CD14-positive monocyte (primary cell): ENCODE results near the gene RERE. TPM values are rescaled to one million over a fixed set of nuclear protein-coding genes. Genes with fewer than 3 reads are reported as not detected.
A peak's percentile ranks its signal among the peaks of the same experiment; 100 is the strongest.

Experiments
- DNase-seq, 3 donors: peaks; one replicate each; pipeline ENCODE4 v3.0.0-alpha.2; 2011 to 2022
- H2AFZ ChIP-seq: 2 replicates; pipeline ENCODE4 v1.6.0; 2012; ENCODE audit warnings: mild to moderate bottlenecking, low read depth, low read length, inconsistent platforms; ENCODE audit not compliant: insufficient read depth, poor library complexity, severe bottlenecking
- H3K27ac ChIP-seq, 2 donors: 1 replicate in 1 of 2; 2 replicates in 1 of 2; pipeline ENCODE4 v1.5.1; 2012 to 2013; ENCODE audit warnings: low read length in 2 of 2, control low read depth in 1 of 2, inconsistent platforms in 1 of 2, low read depth in 1 of 2, mild to moderate bottlenecking in 1 of 2
- H3K27me3 ChIP-seq, 2 donors: one replicate each; pipeline versions ENCODE4 v1.6.0 to v1.6.1; 2011 to 2013; ENCODE audit warnings: low read length in 2 of 2; ENCODE audit not compliant: control insufficient read depth in 2 of 2, insufficient read depth in 2 of 2
- H3K36me3 ChIP-seq, 2 donors: replicated peaks in 1 of 2; 1 replicate in 1 of 2; 2 replicates in 1 of 2; pipeline versions ENCODE4 v1.5.1 to v1.6.1; 2012 to 2013; ENCODE audit warnings: low read length in 2 of 2, control low read depth in 1 of 2, inconsistent platforms in 1 of 2, mild to moderate bottlenecking in 1 of 2; ENCODE audit not compliant: insufficient read depth in 2 of 2, control insufficient read depth in 1 of 2
- H3K4me1 ChIP-seq, 2 donors: 1 replicate in 1 of 2; 2 replicates in 1 of 2; pipeline versions ENCODE4 v1.5.1 to v1.6.1; 2012 to 2013; ENCODE audit warnings: low read length in 2 of 2, control low read depth in 1 of 2, inconsistent platforms in 1 of 2, mild to moderate bottlenecking in 1 of 2, moderate library complexity in 1 of 2; ENCODE audit not compliant: insufficient read depth in 2 of 2, control insufficient read depth in 1 of 2
- H3K4me2 ChIP-seq: replicated peaks from 2 replicates; pipeline ENCODE3; 2012; ENCODE audit warnings: low read length, moderate library complexity, mild to moderate bottlenecking; ENCODE audit not compliant: poor library complexity, severe bottlenecking; ENCODE audit errors: extremely low read depth
- H3K4me3 ChIP-seq, 3 experiments: fragments of 200-600 bp in 1 of 3; sonication (generic) in 1 of 3; replicated peaks in 1 of 3; 1 replicate in 2 of 3; 2 replicates in 1 of 3; pipeline ENCODE4 v1.5.1; 2011 to 2013; ENCODE audit warnings: low read length in 3 of 3, mild to moderate bottlenecking in 3 of 3, control low read depth in 2 of 3, low read depth in 2 of 3, inconsistent platforms in 1 of 3, moderate library complexity in 1 of 3
- H3K79me2 ChIP-seq: 2 replicates; pipeline ENCODE4 v1.6.0; 2012; ENCODE audit warnings: mild to moderate bottlenecking, control low read depth, inconsistent platforms, low read length, moderate library complexity; ENCODE audit not compliant: insufficient read depth
- H3K9ac ChIP-seq: 2 replicates; pipeline ENCODE4 v1.6.0; 2017; ENCODE audit warnings: low read length, mild to moderate bottlenecking; ENCODE audit not compliant: insufficient read depth, poor library complexity, severe bottlenecking
- H3K9me3 ChIP-seq, 2 donors: replicated peaks in 1 of 2; 1 replicate in 1 of 2; 2 replicates in 1 of 2; pipeline versions ENCODE4 v1.5.1 to v1.6.1; 2012 to 2013; ENCODE audit warnings: low read length in 2 of 2, control low read depth in 1 of 2; ENCODE audit not compliant: control insufficient read depth in 1 of 2, insufficient read depth in 1 of 2
- H4K20me1 ChIP-seq: 2 replicates; pipeline ENCODE4 v1.6.0; 2012; ENCODE audit warnings: mild to moderate bottlenecking, low read length, control low read depth, moderate library complexity; ENCODE audit not compliant: insufficient read depth
- H3K27ac Mint-ChIP-seq, 7 donors: one replicate each; pipeline ENCODE4 v1.8.0; 2020; ENCODE audit warnings: mild to moderate bottlenecking in 7 of 7, mixed read lengths in 7 of 7, moderate library complexity in 6 of 7, inconsistent platforms in 2 of 7
- H3K27me3 Mint-ChIP-seq, 3 donors: one replicate each; pipeline ENCODE4 v1.8.0; 2021 to 2022; ENCODE audit warnings: low read depth in 3 of 3, mild to moderate bottlenecking in 3 of 3, mixed read lengths in 3 of 3, moderate library complexity in 3 of 3, inconsistent platforms in 1 of 3
- H3K36me3 Mint-ChIP-seq, 2 donors: one replicate each; pipeline ENCODE4 v1.8.0; 2020; ENCODE audit warnings: mixed read lengths in 2 of 2, inconsistent platforms in 1 of 2, mild to moderate bottlenecking in 1 of 2
- H3K4me1 Mint-ChIP-seq: one replicate; pipeline ENCODE4 v1.8.0; 2020; ENCODE audit warnings: mild to moderate bottlenecking, mixed read lengths
- H3K4me3 Mint-ChIP-seq, 2 donors: one replicate each; pipeline ENCODE4 v1.8.0; 2020; ENCODE audit warnings: mild to moderate bottlenecking in 2 of 2, mixed read lengths in 2 of 2, moderate library complexity in 1 of 2
- H3K9me3 Mint-ChIP-seq, 7 donors: one replicate each; pipeline ENCODE4 v1.8.0; 2020 to 2022; ENCODE audit warnings: mixed read lengths in 7 of 7, mild to moderate bottlenecking in 6 of 7, moderate library complexity in 6 of 7, inconsistent platforms in 2 of 7
- WGBS: methylation state at CpG from one replicate; pipeline ENCODE4 v1.1.5; 2013; ENCODE audit warnings: missing lambda C conversion rate; ENCODE audit not compliant: insufficient coverage; 5-methylcytosine and 5-hydroxymethylcytosine counted together
- intact Hi-C, 2 donors: fragments of 100-400 bp; cut with micrococcal nuclease; formaldehyde crosslinking; loops; one replicate each; pipeline versions ENCODE4 v1.15.0 to v1.15.1; 2023
- polyA plus RNA-seq, 3 donors: library from polyadenylated mRNA; depleted of rRNA in 1 of 3; unstranded in 2 of 3; stranded (reverse) in 1 of 3; fragments of 300-500 nt in 2 of 3; fragments of >200 nt in 1 of 3; fragmentation: Illumina TruSeq in 2 of 3; gene quantifications; 1 replicate in 2 of 3; 2 replicates in 1 of 3; pipeline ENCODE4 v1.2.3, GENCODE V29; 2012 to 2021
- TF ChIP-seq, protein P1 (sequence below): fragments of 200-600 bp; IDR thresholded peaks from one replicate; pipeline ENCODE4 v1.8.0; 2022; ENCODE audit warnings: antibody characterized with exemption, mild to moderate bottlenecking

Gene RERE
- polyA plus RNA-seq, 3 donors, result 1.2 to 19.4 (median 3.8) TPM

DNA sequence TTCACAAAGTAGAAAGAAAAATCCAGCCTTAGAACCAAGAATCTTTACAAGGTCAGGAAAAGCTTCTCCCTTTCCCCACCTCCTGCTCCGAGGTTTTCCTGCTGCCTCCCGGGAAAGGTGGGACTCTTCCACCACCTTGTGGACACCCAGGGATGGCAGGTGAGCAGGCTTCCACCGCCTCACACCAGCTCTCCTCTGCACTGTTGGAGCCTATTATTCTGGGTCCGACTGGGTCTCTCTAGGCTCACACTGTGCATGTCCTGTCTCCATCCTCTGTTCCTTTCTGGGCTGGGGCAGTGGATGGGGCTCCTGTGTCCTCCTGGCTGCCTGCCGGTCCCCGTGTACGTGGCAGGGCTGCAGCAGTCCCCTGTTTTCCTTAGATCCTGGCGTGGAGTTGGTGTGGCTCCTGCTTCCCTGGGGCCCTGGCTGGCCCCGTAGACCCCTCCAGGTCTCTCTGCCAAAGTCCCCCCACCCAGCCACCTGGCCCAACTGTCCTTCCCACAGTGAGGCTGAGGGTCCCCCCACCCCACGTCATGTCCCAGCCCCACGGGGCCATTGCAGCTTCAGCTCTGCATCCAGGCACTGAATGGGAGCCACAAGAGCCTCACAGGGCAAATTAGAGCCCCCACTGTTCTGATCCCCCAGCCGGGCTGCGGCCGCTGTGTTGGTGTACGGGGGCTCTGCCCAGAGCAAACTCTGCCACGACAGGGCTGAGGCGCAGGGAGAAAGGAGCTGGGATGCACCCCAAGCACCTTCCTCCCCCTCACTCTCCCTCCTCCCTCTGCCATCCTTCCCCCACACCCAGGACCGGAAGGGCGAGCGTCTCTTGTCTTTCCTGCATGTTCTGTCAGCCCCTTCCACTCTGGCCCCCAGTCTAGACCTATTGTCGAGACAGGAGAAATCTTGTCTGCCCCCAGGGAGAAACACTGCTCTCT, 502.8 kb downstream of the RERE start:
- TF ChIP-seq, protein P1, sequence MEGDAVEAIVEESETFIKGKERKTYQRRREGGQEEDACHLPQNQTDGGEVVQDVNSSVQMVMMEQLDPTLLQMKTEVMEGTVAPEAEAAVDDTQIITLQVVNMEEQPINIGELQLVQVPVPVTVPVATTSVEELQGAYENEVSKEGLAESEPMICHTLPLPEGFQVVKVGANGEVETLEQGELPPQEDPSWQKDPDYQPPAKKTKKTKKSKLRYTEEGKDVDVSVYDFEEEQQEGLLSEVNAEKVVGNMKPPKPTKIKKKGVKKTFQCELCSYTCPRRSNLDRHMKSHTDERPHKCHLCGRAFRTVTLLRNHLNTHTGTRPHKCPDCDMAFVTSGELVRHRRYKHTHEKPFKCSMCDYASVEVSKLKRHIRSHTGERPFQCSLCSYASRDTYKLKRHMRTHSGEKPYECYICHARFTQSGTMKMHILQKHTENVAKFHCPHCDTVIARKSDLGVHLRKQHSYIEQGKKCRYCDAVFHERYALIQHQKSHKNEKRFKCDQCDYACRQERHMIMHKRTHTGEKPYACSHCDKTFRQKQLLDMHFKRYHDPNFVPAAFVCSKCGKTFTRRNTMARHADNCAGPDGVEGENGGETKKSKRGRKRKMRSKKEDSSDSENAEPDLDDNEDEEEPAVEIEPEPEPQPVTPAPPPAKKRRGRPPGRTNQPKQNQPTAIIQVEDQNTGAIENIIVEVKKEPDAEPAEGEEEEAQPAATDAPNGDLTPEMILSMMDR, result peak; percentile 71

DNA sequence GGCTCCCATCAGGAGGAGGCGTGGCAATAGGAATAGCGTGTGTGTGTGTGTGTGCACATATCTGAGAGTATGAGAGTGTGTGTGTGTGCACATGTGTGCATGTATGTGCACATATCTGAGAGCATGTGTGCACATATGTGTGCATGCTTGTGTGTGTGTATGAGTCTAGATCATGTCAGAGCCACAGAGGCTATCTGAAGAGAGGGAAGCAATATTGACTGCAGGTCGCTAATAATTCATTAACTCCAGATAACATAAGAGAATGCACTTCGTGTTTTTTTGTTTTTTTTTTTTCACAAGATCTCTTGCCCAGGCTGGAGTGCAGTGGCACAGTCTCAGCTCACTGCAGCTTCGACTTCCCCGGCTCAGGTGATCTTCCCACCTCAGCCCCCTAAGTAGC, 504.2 kb downstream of the RERE start:
- peaks cover 3 to 39% of the 10 kb centered on the region in 2 donors for H3K27me3 ChIP-seq
- no peak overlapping the region for H3K4me3 ChIP-seq
- H3K9ac ChIP-seq, result no peak overlapping the region
- H3K36me3 Mint-ChIP-seq, result no peaks in the 10 kb centered on the region
- DNase-seq, result no peak
- TF ChIP-seq, protein P1, result no peak
- peaks cover 5 to 8% of the 10 kb centered on the region in 2 donors for H3K4me1 ChIP-seq
- intact Hi-C loops, result loop anchor here in 1 of 2 donors (10.0 kb wide), 1 partner anchor 288 kb away; the partner anchor contains the start of gene ERRFI1
- no peak overlapping the region for H3K27ac Mint-ChIP-seq
- WGBS, result 96% methylated on average over 5 of the region's 6 CpGs
- no peaks in the 10 kb centered on the region for H3K9me3 ChIP-seq
- H3K4me2 ChIP-seq, result no peak overlapping the region
- no peaks in the 10 kb centered on the region for H4K20me1 ChIP-seq
- H3K27ac ChIP-seq, result no peak overlapping the region
- H3K4me1 Mint-ChIP-seq, result peaks cover 13% of the 10 kb centered on the region
- H3K27me3 Mint-ChIP-seq, result peaks cover 27 to 47% (median 38%) of the 10 kb centered on the region in 3 donors
- peaks cover 0 to 9% (median 5%) of the 10 kb centered on the region in 7 donors for H3K9me3 Mint-ChIP-seq
- H2AFZ ChIP-seq, result no peak overlapping the region
- no peaks in the 10 kb centered on the region for H3K36me3 ChIP-seq
- no peak overlapping the region for H3K4me3 Mint-ChIP-seq
- no peaks in the 10 kb centered on the region for H3K79me2 ChIP-seq

More for the DNA sequence above, 502.8 kb downstream of the RERE start:
- Histone ChIP-seq H2AFZ (no peak overlapping the region), H3K9ac (no peak overlapping the region), H3K27ac (no peak overlapping the region), H3K4me1 (peaks cover 10 to 14% of the 10 kb centered on the region in 2 donors), H3K27me3 (peaks cover 3 to 52% of the 10 kb centered on the region in 2 donors), H3K79me2 (no peaks in the 10 kb centered on the region), H4K20me1 (no peaks in the 10 kb centered on the region), H3K4me2 (no peak overlapping the region), H3K36me3 (no peaks in the 10 kb centered on the region), H3K4me3 (no peak overlapping the region), H3K9me3 (no peaks in the 10 kb centered on the region)
- peak; percentile 11 to 27 (median 24) for DNase-seq
- Mint-ChIP-seq H3K4me3 (peak overlapping the region in 1 of 2 donors; percentile 62), H3K4me1 (peaks cover 20% of the 10 kb centered on the region), H3K36me3 (peaks cover 0 to 4% of the 10 kb centered on the region in 2 donors), H3K9me3 (peaks cover 0 to 12% (median 8%) of the 10 kb centered on the region in 7 donors), H3K27me3 (peaks cover 40 to 60% (median 52%) of the 10 kb centered on the region in 3 donors), H3K27ac (no peak overlapping the region)
- WGBS, result 35% methylated on average over 19 of the region's 21 CpGs
- intact Hi-C loops, result loop anchor here in 1 of 2 donors (10.0 kb wide), 1 partner anchor 290 kb away; the partner anchor contains the start of gene ERRFI1
